IPS-18a (cell line): ENCODE data around the gene SYNDIG1.

Source experiments
- H3K27ac ChIP-seq: one replicate; pipeline ENCODE4 v1.5.1; 2013; ENCODE audit warnings: low read length
- H3K27me3 ChIP-seq: one replicate; pipeline ENCODE4 v1.6.1; 2013; ENCODE audit warnings: mild to moderate bottlenecking, low read length; ENCODE audit not compliant: control insufficient read depth, insufficient read depth
- H3K36me3 ChIP-seq: one replicate; pipeline ENCODE4 v1.6.1; 2013; ENCODE audit warnings: low read depth, low read length; ENCODE audit not compliant: control insufficient read depth
- H3K4me1 ChIP-seq: one replicate; pipeline ENCODE4 v1.6.1; 2013; ENCODE audit warnings: low read depth, low read length; ENCODE audit not compliant: control insufficient read depth
- H3K4me3 ChIP-seq: one replicate; pipeline ENCODE4 v1.5.1; 2013; ENCODE audit warnings: low read length
- H3K9ac ChIP-seq: one replicate; pipeline ENCODE4 v1.6.1; 2013; ENCODE audit warnings: mild to moderate bottlenecking, low read length, moderate library complexity
- H3K9me3 ChIP-seq: one replicate; pipeline ENCODE4 v1.6.1; 2013; ENCODE audit warnings: low read depth, low read length; ENCODE audit not compliant: control insufficient read depth

SYNDIG1 gene

DNA sequence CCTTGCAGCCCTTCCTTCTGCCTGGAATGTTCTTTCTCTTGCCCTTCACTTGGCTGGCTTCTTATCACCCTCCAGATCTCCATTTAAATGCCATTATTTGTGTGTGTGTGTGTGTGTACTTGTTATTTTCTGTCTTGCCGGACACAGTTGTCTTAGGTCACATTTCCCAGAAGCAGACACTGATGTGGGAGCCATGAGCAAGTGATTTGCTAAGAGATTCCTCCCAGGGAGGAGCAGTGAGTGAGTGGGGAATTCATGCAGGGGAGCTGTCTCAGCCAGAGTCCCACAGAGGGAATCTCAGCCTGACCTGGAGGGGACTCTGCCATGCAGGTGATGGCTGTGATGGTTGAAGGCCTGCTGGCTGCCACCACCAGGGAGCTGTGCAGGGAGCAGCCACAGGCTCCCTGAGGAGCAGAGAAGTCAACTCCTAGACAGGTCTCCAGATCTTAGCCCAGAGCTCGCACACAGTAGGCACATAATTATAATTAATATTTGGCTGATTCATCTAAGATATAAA is 96.5 kb downstream of the SYNDIG1 start:
- H3K36me3 ChIP-seq = no peaks in the 10 kb centered on the region
- H3K9me3 ChIP-seq = no peaks in the 10 kb centered on the region
- H3K4me3 ChIP-seq = no peak overlapping the region
- H3K9ac ChIP-seq = no peak overlapping the region
- H3K27ac ChIP-seq = no peak overlapping the region
- no peaks in the 10 kb centered on the region for H3K4me1 ChIP-seq
- no peaks in the 10 kb centered on the region for H3K27me3 ChIP-seq

DNA sequence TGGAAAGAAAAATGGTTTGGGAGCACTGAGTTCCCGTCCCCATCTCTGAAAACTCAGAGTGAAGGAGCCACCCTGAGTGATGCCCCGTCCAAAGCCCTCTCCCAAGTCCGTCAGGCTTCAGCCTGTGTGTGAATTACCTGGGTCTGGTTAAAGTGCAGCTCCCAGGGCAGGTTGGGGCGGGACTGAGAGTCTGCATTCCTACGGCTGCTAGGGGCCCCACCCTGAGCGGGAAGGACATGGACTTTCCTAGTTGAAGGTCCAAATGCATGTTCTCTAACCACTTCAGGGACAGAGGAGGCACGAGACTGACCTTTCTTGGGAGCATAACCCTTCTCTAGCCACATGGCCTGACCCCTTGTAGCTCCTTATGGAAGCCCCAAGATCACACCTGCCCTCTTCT is 97.2 kb downstream of the SYNDIG1 start:
- no peak overlapping the region for H3K4me3 ChIP-seq
- no peaks in the 10 kb centered on the region for H3K36me3 ChIP-seq
- no peaks in the 10 kb centered on the region for H3K9me3 ChIP-seq
- H3K27ac ChIP-seq = no peak overlapping the region
- no peak overlapping the region for H3K9ac ChIP-seq
- H3K27me3 ChIP-seq = no peaks in the 10 kb centered on the region
- no peaks in the 10 kb centered on the region for H3K4me1 ChIP-seq

- no peak overlapping the region for H3K27ac ChIP-seq
- no peak overlapping the region for H3K4me3 ChIP-seq
- H3K9ac ChIP-seq = no peak overlapping the region
- H3K9me3 ChIP-seq = no peaks in the 10 kb centered on the region
- H3K36me3 ChIP-seq = no peaks in the 10 kb centered on the region
- H3K4me1 ChIP-seq = no peaks in the 10 kb centered on the region
- H3K27me3 ChIP-seq = no peaks in the 10 kb centered on the region
These were observed 98.1 kb downstream of the SYNDIG1 start for GRCh38 chr20:24567508-24567907.

GRCh38 chr20:24568842-24569241 is 99.4 kb downstream of the SYNDIG1 start:
- H3K9me3 ChIP-seq = no peaks in the 10 kb centered on the region
- H3K4me1 ChIP-seq = no peaks in the 10 kb centered on the region
- no peak overlapping the region for H3K4me3 ChIP-seq
- no peak overlapping the region for H3K27ac ChIP-seq
- no peaks in the 10 kb centered on the region for H3K27me3 ChIP-seq
- H3K9ac ChIP-seq = no peak overlapping the region
- H3K36me3 ChIP-seq = no peaks in the 10 kb centered on the region

- Histone ChIP-seq H3K27ac (no peak overlapping the region), H3K4me1 (no peaks in the 10 kb centered on the region), H3K27me3 (no peaks in the 10 kb centered on the region), H3K4me3 (no peak overlapping the region), H3K9me3 (no peaks in the 10 kb centered on the region), H3K36me3 (no peaks in the 10 kb centered on the region), H3K9ac (no peak overlapping the region)
These were observed 101.7 kb downstream of the SYNDIG1 start for GRCh38 chr20:24571159-24571558.

DNA sequence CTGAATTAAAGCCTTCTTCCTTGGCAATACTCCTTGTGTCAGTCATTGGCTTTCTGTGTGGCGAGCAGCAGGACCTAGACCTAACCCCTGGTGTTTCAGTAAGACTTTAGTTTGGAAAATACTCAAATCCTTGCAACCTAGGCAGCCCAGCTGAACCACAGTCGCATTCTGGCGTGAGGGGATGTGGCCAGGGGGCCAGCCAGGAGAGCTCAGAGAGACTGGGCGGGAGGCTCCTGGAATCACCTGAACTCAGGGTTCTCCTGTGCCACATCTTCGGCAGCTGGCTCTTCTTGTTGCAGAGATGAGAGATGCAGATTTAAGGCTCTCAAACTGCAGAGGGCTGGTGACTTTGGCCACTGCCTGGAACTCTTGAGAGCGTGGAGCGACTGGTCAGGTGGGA is 102.7 kb downstream of the SYNDIG1 start:
- no peak overlapping the region for H3K27ac ChIP-seq
- no peaks in the 10 kb centered on the region for H3K36me3 ChIP-seq
- no peaks in the 10 kb centered on the region for H3K9me3 ChIP-seq
- no peaks in the 10 kb centered on the region for H3K27me3 ChIP-seq
- H3K9ac ChIP-seq = no peak overlapping the region
- no peak overlapping the region for H3K4me3 ChIP-seq
- no peaks in the 10 kb centered on the region for H3K4me1 ChIP-seq

DNA sequence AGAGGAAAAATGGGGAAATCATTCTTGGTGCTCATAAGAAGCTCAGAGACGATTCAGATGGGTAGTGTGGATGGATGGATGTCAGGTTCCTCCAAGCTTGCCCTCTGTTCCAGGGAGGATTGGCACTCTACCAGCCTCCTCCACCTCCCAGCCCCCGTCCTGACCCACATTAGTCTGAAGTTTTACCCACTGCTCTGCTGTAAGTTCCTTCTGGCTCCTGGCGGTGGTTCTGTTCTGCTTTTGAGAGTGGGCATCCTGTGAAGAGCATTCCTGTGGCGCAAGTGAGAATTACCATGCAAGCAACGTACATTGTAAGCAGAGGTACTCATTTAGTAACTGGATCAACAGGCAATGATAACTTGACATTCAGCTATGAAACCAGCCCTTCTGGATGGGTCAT is 103.4 kb downstream of the SYNDIG1 start:
- H3K27ac ChIP-seq = no peak overlapping the region
- no peaks in the 10 kb centered on the region for H3K27me3 ChIP-seq
- H3K36me3 ChIP-seq = no peaks in the 10 kb centered on the region
- H3K9ac ChIP-seq = no peak overlapping the region
- no peaks in the 10 kb centered on the region for H3K4me1 ChIP-seq
- H3K9me3 ChIP-seq = no peaks in the 10 kb centered on the region
- no peak overlapping the region for H3K4me3 ChIP-seq

DNA sequence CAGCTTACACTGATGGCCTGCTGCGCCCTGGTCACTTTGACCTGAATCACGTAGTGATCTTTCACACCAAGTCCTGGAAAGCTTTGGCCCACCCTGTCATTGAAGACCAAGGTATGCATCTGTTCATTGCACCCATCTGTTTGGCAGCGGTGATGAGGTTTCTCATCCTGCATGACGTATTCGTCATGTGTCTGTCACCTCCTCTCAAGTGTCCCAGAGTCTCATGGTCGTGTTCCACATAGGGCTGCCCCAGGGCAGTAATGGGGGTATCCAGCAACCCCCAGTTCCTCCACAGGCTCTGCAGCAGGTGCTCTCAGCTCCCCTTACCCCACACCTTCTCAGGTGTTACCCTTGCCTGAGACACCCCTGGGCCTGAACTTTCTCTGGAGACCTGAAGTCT is 104.1 kb downstream of the SYNDIG1 start:
- Histone ChIP-seq H3K27me3 (no peaks in the 10 kb centered on the region), H3K27ac (no peak overlapping the region), H3K9me3 (no peaks in the 10 kb centered on the region), H3K36me3 (no peaks in the 10 kb centered on the region), H3K9ac (no peak overlapping the region), H3K4me3 (no peak overlapping the region), H3K4me1 (peaks cover under 1% of the 10 kb centered on the region)

- Histone ChIP-seq H3K4me1 (peaks cover 3% of the 10 kb centered on the region), H3K9ac (no peak overlapping the region), H3K4me3 (no peak overlapping the region), H3K27me3 (no peaks in the 10 kb centered on the region), H3K9me3 (no peaks in the 10 kb centered on the region), H3K27ac (no peak overlapping the region), H3K36me3 (no peaks in the 10 kb centered on the region)
These were observed 104.9 kb downstream of the SYNDIG1 start for GRCh38 chr20:24574307-24574706.

- Histone ChIP-seq H3K9me3 (no peaks in the 10 kb centered on the region), H3K27me3 (no peaks in the 10 kb centered on the region), H3K4me1 (peaks cover 3% of the 10 kb centered on the region), H3K9ac (no peak overlapping the region), H3K27ac (no peak overlapping the region), H3K4me3 (no peak overlapping the region), H3K36me3 (no peaks in the 10 kb centered on the region)
These were observed 105.4 kb downstream of the SYNDIG1 start for GRCh38 chr20:24574797-24575196.

DNA sequence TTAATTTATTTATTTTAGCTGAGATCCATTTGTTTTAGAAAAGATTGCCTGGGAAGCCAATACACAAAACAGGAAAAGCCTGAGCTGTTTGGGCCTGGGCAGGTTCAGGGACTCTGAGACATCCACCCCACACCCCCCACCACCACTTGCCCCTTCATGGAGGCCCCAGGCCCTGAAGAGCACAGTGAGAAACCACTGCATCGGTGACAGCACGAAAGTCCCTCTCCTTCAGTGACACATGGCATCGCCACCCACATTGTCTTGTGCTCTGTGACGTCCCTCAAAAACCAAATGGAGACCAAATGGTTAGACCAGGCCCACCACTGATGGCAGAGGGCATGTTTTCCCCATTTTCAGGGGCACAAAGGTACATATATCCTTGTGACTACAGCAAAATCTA is 106.4 kb downstream of the SYNDIG1 start:
- Histone ChIP-seq H3K9me3 (no peaks in the 10 kb centered on the region), H3K9ac (no peak overlapping the region), H3K4me3 (no peak overlapping the region), H3K27me3 (no peaks in the 10 kb centered on the region), H3K4me1 (peaks cover 3% of the 10 kb centered on the region), H3K27ac (no peak overlapping the region), H3K36me3 (no peaks in the 10 kb centered on the region)

- Histone ChIP-seq H3K4me1 (peaks cover 3% of the 10 kb centered on the region), H3K27me3 (no peaks in the 10 kb centered on the region), H3K36me3 (no peaks in the 10 kb centered on the region), H3K9ac (no peak overlapping the region), H3K9me3 (no peaks in the 10 kb centered on the region), H3K27ac (no peak overlapping the region), H3K4me3 (no peak overlapping the region)
These were observed 107.0 kb downstream of the SYNDIG1 start for GRCh38 chr20:24576447-24576846.
